IMR-90 (cell line): ENCODE results near the gene PRPF40A. TPM values are rescaled to one million over a fixed set of nuclear protein-coding genes. Genes with fewer than 3 reads are reported as not detected.

ENCODE experiments used
- ATAC-seq: fragments of 200-7000 bp; cut with Tn5 transposase; 2 replicates; pipeline ENCODE4 v1.9.1; 2020; ENCODE audit warnings: low read depth, mild to moderate bottlenecking, moderate library complexity
- BruUV-seq: library from RNA; stranded (reverse); fragments of 400-500 nt; replicated peaks from 2 replicates; lab custom pipeline; 2021; lab: Mats Ljungman, UMichigan
- CTCF ChIA-PET: fragments of 300-600 bp; formaldehyde crosslinking; extraction: SDS; loops from one replicate; lab custom pipeline; 2021; ENCODE audit warnings: antibody characterized with exemption; lab: Yijun Ruan, JAX
- POLR2A ChIA-PET: fragments of 300-600 bp; sonication (Branson Sonifier 250); formaldehyde crosslinking; loops from one replicate; lab custom pipeline; 2022; ENCODE audit warnings: antibody characterized with exemption; ENCODE audit not compliant: unreplicated experiment; lab: Charles Lee
- DNase-seq: peaks from one replicate; pipeline ENCODE4 v3.0.0; 2013
- H2AFZ ChIP-seq: replicated peaks from 2 replicates; pipeline ENCODE3; 2013; ENCODE audit warnings: low read length, mild to moderate bottlenecking; ENCODE audit not compliant: poor library complexity
- H2AK5ac ChIP-seq: 2 replicates; pipeline ENCODE4 v1.6.1; 2013; ENCODE audit warnings: low read depth, low read length, inconsistent platforms
- H2AK9ac ChIP-seq: replicated peaks from 2 replicates; pipeline ENCODE3; 2013; ENCODE audit warnings: mild to moderate bottlenecking, low read depth, low read length, moderate library complexity; ENCODE audit not compliant: poor library complexity
- H2BK120ac ChIP-seq: 2 replicates; pipeline ENCODE4 v1.6.1; 2013; ENCODE audit warnings: low read depth, low read length, inconsistent platforms
- H2BK15ac ChIP-seq: 3 replicates; pipeline ENCODE4 v1.6.1; 2013; ENCODE audit warnings: low read depth, low read length, inconsistent platforms
- H2BK20ac ChIP-seq: 2 replicates; pipeline ENCODE4 v1.6.1; 2013; ENCODE audit warnings: low read depth, mild to moderate bottlenecking, inconsistent platforms, low read length, moderate library complexity
- H2BK5ac ChIP-seq: 2 replicates; pipeline ENCODE4 v1.6.1; 2013; ENCODE audit warnings: mild to moderate bottlenecking, low read depth, low read length, inconsistent platforms; ENCODE audit not compliant: poor library complexity, severe bottlenecking
- H3K14ac ChIP-seq: replicated peaks from 2 replicates; pipeline ENCODE4 v1.6.1; 2013; ENCODE audit warnings: low read depth, low read length, inconsistent platforms
- H3K18ac ChIP-seq: 2 replicates; pipeline ENCODE4 v1.6.1; 2013; ENCODE audit warnings: low read depth, low read length, control low read depth
- H3K23ac ChIP-seq: 2 replicates; pipeline ENCODE4 v1.6.1; 2013; ENCODE audit warnings: low read depth, low read length, inconsistent platforms
- H3K27ac ChIP-seq: 2 replicates; pipeline ENCODE4 v1.5.1; 2013; ENCODE audit warnings: mild to moderate bottlenecking, control low read depth, low read length; ENCODE audit not compliant: insufficient read depth
- H3K27me3 ChIP-seq: 2 replicates; pipeline ENCODE4 v1.6.1; 2013; ENCODE audit warnings: low read length; ENCODE audit not compliant: control insufficient read depth, insufficient read depth
- H3K36me3 ChIP-seq: 2 replicates; pipeline ENCODE4 v1.6.1; 2013; ENCODE audit warnings: low read length, mixed read lengths; ENCODE audit not compliant: control insufficient read depth, insufficient read depth
- H3K4ac ChIP-seq: 2 replicates; pipeline ENCODE4 v1.6.1; 2013; ENCODE audit warnings: low read depth, low read length, inconsistent platforms
- H3K4me1 ChIP-seq: 2 replicates; pipeline ENCODE4 v1.6.1; 2013; ENCODE audit warnings: low read length, mixed read lengths; ENCODE audit not compliant: control insufficient read depth, insufficient read depth
- H3K4me2 ChIP-seq: 2 replicates; pipeline ENCODE4 v1.6.1; 2013; ENCODE audit warnings: low read depth, mild to moderate bottlenecking, control low read depth, low read length, moderate library complexity
- H3K4me3 ChIP-seq: 2 replicates; pipeline ENCODE4 v1.5.1; 2013; ENCODE audit warnings: low read depth, mild to moderate bottlenecking, control low read depth, low read length, moderate library complexity; ENCODE audit not compliant: insufficient read depth
- H3K56ac ChIP-seq: 2 replicates; pipeline ENCODE4 v1.6.1; 2013; ENCODE audit warnings: low read length, inconsistent platforms; ENCODE audit not compliant: insufficient read depth; ENCODE audit errors: extremely low read depth
- H3K79me1 ChIP-seq, 2 experiments: 2 replicates each; pipeline ENCODE4 v1.6.1; 2013; ENCODE audit warnings: low read length in 2 of 2, inconsistent platforms in 1 of 2, low read depth in 1 of 2
- H3K9ac ChIP-seq: 2 replicates; pipeline ENCODE4 v1.6.1; 2013; ENCODE audit warnings: low read depth, low read length, control low read depth
- H3K9me1 ChIP-seq: 2 replicates; pipeline ENCODE4 v1.6.1; 2013; ENCODE audit warnings: low read length, inconsistent platforms; ENCODE audit not compliant: insufficient read depth
- H3K9me3 ChIP-seq: 2 replicates; pipeline ENCODE4 v1.6.1; 2013; ENCODE audit warnings: low read length; ENCODE audit not compliant: control insufficient read depth, insufficient read depth
- H4K20me1 ChIP-seq: 2 replicates; pipeline ENCODE4 v1.6.1; 2013; ENCODE audit warnings: low read length, inconsistent platforms; ENCODE audit not compliant: insufficient read depth
- H4K5ac ChIP-seq: 2 replicates; pipeline ENCODE4 v1.6.1; 2013; ENCODE audit warnings: mild to moderate bottlenecking, low read depth, low read length, control low read depth
- H4K8ac ChIP-seq, 2 experiments: 2 replicates each; pipeline ENCODE4 v1.6.1; 2013; ENCODE audit warnings: low read depth in 2 of 2, low read length in 2 of 2, control low read depth in 1 of 2, inconsistent platforms in 1 of 2
- H4K91ac ChIP-seq: 2 replicates; pipeline ENCODE4 v1.6.1; 2013; ENCODE audit warnings: low read depth, low read length, inconsistent platforms; ENCODE audit not compliant: insufficient read depth
- BHLHE40 ChIP-seq: fragments of 150-350 bp; IDR thresholded peaks from 2 replicates; pipeline ENCODE4 v1.6.1; 2016; ENCODE audit warnings: mild to moderate bottlenecking, low read depth, low read length
- CEBPB ChIP-seq: IDR thresholded peaks from 2 replicates; pipeline ENCODE4 v1.6.1; 2012; ENCODE audit warnings: low read depth, low read length, improper control_type of control experiment
- CHD1 ChIP-seq: IDR thresholded peaks from 2 replicates; pipeline ENCODE4 v1.6.1; 2012; ENCODE audit warnings: low read depth, low read length, improper control_type of control experiment
- CTCF ChIP-seq: conservative IDR thresholded peaks from 2 replicates; pipeline ENCODE4 v1.5.1; 2012; ENCODE audit warnings: mild to moderate bottlenecking, low read depth, low read length, improper control_type of control experiment
- ELK1 ChIP-seq: fragments of 150-350 bp; IDR thresholded peaks from 2 replicates; pipeline ENCODE4 v1.6.1; 2016; ENCODE audit warnings: low read depth, mild to moderate bottlenecking, low read length, moderate library complexity, borderline replicate concordance
- FOS ChIP-seq: fragments of 150-350 bp; IDR thresholded peaks from 2 replicates; pipeline ENCODE4 v1.6.1; 2016; ENCODE audit warnings: low read depth, low read length
- MAFK ChIP-seq: IDR thresholded peaks from 2 replicates; pipeline ENCODE4 v1.6.1; 2012; ENCODE audit warnings: low read depth, low read length, improper control_type of control experiment
- MAZ ChIP-seq: IDR thresholded peaks from 2 replicates; pipeline ENCODE4 v1.6.1; 2012; ENCODE audit warnings: low read depth, mild to moderate bottlenecking, low read length, improper control_type of control experiment, moderate library complexity, borderline replicate concordance
- MXI1 ChIP-seq: IDR thresholded peaks from 2 replicates; pipeline ENCODE4 v1.6.1; 2012; ENCODE audit warnings: low read depth, mild to moderate bottlenecking, low read length, moderate library complexity, borderline replicate concordance
- NFE2L2 ChIP-seq: fragments of 150-350 bp; IDR thresholded peaks from 2 replicates; pipeline ENCODE4 v1.6.1; 2016; ENCODE audit warnings: low read depth, mild to moderate bottlenecking, low read length
- RAD21 ChIP-seq: IDR thresholded peaks from 2 replicates; pipeline ENCODE4 v1.6.1; 2012; ENCODE audit warnings: low read length, improper control_type of control experiment
- RCOR1 ChIP-seq: IDR thresholded peaks from 2 replicates; pipeline ENCODE4 v1.6.1; 2012; ENCODE audit warnings: mild to moderate bottlenecking, low read length, improper control_type of control experiment; ENCODE audit not compliant: insufficient replicate concordance
- RFX5 ChIP-seq: IDR thresholded peaks from 2 replicates; pipeline ENCODE4 v1.8.0; 2012; ENCODE audit warnings: low read depth, mild to moderate bottlenecking, low read length, moderate library complexity
- SMC3 ChIP-seq: fragments of 150-350 bp; IDR thresholded peaks from 2 replicates; pipeline ENCODE4 v1.6.1; 2016; ENCODE audit warnings: low read depth, mild to moderate bottlenecking, antibody characterized with exemption, low read length, moderate library complexity
- USF2 ChIP-seq: fragments of 150-350 bp; IDR thresholded peaks from 2 replicates; pipeline ENCODE4 v1.6.1; 2017; ENCODE audit warnings: mild to moderate bottlenecking, antibody characterized with exemption, low read length, low read depth
- WGBS, 2 experiments: methylation state at CpG; one replicate each; pipeline versions ENCODE4 v1.1.5 to v1.1.7; 2013; ENCODE audit warnings: missing lambda C conversion rate in 2 of 2; ENCODE audit not compliant: insufficient read length in 1 of 2; ENCODE audit errors: extremely low coverage in 2 of 2; 5-methylcytosine and 5-hydroxymethylcytosine counted together
- dilution Hi-C: fragments of 300-500 bp; cut with HindIII; formaldehyde crosslinking; loops from one replicate; pipeline ENCODE4 v1.14.3; 2018; ENCODE audit warnings: low sequenced_read_pairs; ENCODE audit not compliant: unreplicated experiment
- in situ Hi-C: fragments of 300-500 bp; cut with MboI; formaldehyde crosslinking; loops from 3 replicates; pipeline ENCODE4 v1.14.3; 2019; ENCODE audit warnings: low sequenced_read_pairs, inconsistent platforms, mixed read lengths
- intact Hi-C: fragments of 100-400 bp; cut with micrococcal nuclease; formaldehyde crosslinking; loops from 2 replicates; pipeline ENCODE4 v1.10.0; 2022
- polyA plus RNA-seq, 3 experiments: library from polyadenylated mRNA; depleted of rRNA; stranded (reverse); fragments of >200 nt; gene quantifications; 2 replicates each; pipeline ENCODE4 v1.2.3, GENCODE V29; 2012; ENCODE audit warnings: low replicate concordance in 1 of 3
- total RNA-seq: library from RNA; depleted of rRNA; stranded (reverse); fragments of >200 nt; gene quantifications from 2 replicates; pipeline ENCODE4 v1.2.3, GENCODE V29; 2012

PRPF40A gene
- total and polyA plus RNA-seq, 2 of the 4 experiments (the other 2 are of a cell fraction): 49.1 to 150 TPM

DNA sequence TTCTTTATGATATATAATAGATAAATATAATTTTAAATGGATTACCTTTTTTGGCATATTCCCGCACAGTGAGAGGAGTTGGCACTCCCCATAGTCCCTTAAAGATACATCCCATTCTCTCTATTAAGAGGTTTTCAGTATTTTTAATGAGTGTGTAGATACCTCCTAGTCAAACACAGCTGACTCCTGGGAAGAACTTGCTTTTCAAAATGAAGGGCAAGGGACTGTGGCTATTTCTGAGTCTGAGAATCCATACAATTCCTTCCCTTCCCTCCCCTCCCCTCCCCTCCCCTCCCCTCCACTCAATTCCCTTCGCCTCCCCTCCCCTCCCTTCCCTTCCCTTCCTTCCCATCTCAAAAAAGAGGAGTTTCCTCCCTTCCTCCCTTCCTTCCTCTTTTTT, 93.5 kb downstream of the PRPF40A start:
- no peak overlapping the region for H3K56ac ChIP-seq
- DNase-seq (no peak), ATAC-seq (no peak)
- no peaks in the 10 kb centered on the region for H3K79me1 ChIP-seq
- H3K36me3 ChIP-seq: peaks cover 13% of the 10 kb centered on the region
- no peak overlapping the region for H4K8ac ChIP-seq
- BruUV-seq: no TSS peak
- no peak overlapping the region for H2BK120ac ChIP-seq
- H4K5ac ChIP-seq: no peak overlapping the region
- in situ Hi-C loops: loop anchor here (10.0 kb wide), 1 partner anchor 289 kb away; the partner anchor contains the start of gene FMNL2
- H3K18ac ChIP-seq: no peak overlapping the region
- no peak overlapping the region for H2BK5ac ChIP-seq
- H3K4me1 ChIP-seq: no peaks in the 10 kb centered on the region
- CTCF ChIA-PET: no interaction called here
- H2AK9ac ChIP-seq: no peak overlapping the region
- H2AK5ac ChIP-seq: no peak overlapping the region
- dilution Hi-C loops: no loop called here
- no peak overlapping the region for H3K27ac ChIP-seq
- H3K4me2 ChIP-seq: no peak overlapping the region
- H2AFZ ChIP-seq: no peak overlapping the region
- no peak overlapping the region for H2BK15ac ChIP-seq
- no peak overlapping the region for H4K91ac ChIP-seq
- H4K20me1 ChIP-seq: no peaks in the 10 kb centered on the region
- TF ChIP-seq CEBPB (no peak), FOS (no peak), USF2 (no peak), CTCF (no peak), MAZ (no peak), BHLHE40 (no peak), MXI1 (no peak), RFX5 (no peak), MAFK (no peak), NFE2L2 (no peak), RAD21 (no peak), RCOR1 (no peak), CHD1 (no peak), ELK1 (no peak), SMC3 (no peak)
- no peak overlapping the region for H3K4ac ChIP-seq
- WGBS, 2 experiments: no CpG with 5 or more reads among the region's 2 CpGs
- POLR2A ChIA-PET: no interaction called here
- H3K14ac ChIP-seq: no peak overlapping the region
- H3K4me3 ChIP-seq: no peak overlapping the region
- intact Hi-C loops: loop anchor here (10.0 kb wide), 1 partner anchor 69 kb away; no protein-coding TSS in a partner anchor
- H3K9me3 ChIP-seq: no peaks in the 10 kb centered on the region
- H2BK20ac ChIP-seq: no peak overlapping the region
- H3K9ac ChIP-seq: no peak overlapping the region
- H3K23ac ChIP-seq: no peak overlapping the region
- no peaks in the 10 kb centered on the region for H3K9me1 ChIP-seq
- no peaks in the 10 kb centered on the region for H3K27me3 ChIP-seq
